KOPT-K1 (cell line): ENCODE measurements around the gene FOXL2NB.
"Not testable (repeated sequence)": the region's sequence is repeated elsewhere in the genome, so short reads cannot be mapped to it uniquely, and the experiment has no call there.

Experiments used
- H3K27ac ChIP-seq: fragments of 200-600 bp; sonication (generic); 2 replicates; pipeline ENCODE4 v1.5.1; 2016; ENCODE audit warnings: antibody characterized with exemption, mild to moderate bottlenecking, low read depth, low read length; ENCODE audit not compliant: poor library complexity, severe bottlenecking
- H3K36me3 ChIP-seq: fragments of 200-600 bp; sonication (generic); 2 replicates; pipeline ENCODE4 v1.5.1; 2017; ENCODE audit warnings: antibody characterized with exemption, mild to moderate bottlenecking, low read length, moderate library complexity; ENCODE audit not compliant: insufficient read depth
- H3K9me3 ChIP-seq: fragments of 200-600 bp; sonication (generic); 2 replicates; pipeline ENCODE4 v1.5.1; 2017; ENCODE audit warnings: antibody characterized with exemption, low read length, mild to moderate bottlenecking; ENCODE audit not compliant: insufficient read depth, poor library complexity, severe bottlenecking

FOXL2NB gene

DNA sequence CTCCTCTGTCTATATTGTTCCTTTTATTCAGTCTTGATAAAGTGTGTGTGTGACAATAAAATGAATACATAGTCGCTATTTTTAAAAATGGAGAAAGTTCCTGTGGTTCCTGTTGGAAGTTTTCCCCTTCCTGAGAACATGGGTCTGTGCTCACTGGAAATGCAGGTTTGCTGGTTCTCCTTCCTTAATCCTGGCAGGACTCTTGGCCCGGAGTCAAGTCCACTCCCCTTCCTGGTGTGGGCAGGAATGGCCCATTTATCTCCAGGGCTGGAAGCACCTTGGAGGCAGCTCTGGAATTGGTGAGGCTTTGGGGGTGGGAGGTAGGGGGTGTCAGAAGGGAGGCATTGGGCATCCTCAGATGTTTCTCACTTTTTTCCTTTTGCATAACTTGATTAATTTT lies 30.2 kb upstream of the FOXL2NB start:
- Histone ChIP-seq H3K36me3 (no peaks in the 10 kb centered on the region), H3K27ac (no peak overlapping the region), H3K9me3 (no peaks in the 10 kb centered on the region)

DNA sequence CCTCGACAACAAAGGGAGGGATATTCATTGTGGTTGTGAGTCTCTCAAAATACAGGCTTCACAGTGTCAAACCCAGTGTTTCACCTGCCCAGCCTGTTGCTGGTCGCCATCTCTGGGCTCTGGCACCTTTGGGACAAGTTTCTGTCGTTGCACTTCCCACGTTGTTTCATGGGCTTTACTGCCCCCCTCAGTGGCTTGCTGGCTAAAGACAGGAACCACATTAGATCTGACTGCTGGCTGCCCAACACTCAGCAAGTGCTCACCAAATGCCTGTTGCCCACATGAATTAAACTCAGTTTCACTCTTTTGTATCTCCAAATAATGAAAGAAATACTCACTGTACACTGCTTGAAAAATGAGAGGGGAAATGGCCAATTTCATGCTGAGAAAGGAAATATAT lies 27.7 kb upstream of the FOXL2NB start:
- Histone ChIP-seq H3K27ac (no peak overlapping the region), H3K36me3 (no peaks in the 10 kb centered on the region), H3K9me3 (no peaks in the 10 kb centered on the region)

DNA sequence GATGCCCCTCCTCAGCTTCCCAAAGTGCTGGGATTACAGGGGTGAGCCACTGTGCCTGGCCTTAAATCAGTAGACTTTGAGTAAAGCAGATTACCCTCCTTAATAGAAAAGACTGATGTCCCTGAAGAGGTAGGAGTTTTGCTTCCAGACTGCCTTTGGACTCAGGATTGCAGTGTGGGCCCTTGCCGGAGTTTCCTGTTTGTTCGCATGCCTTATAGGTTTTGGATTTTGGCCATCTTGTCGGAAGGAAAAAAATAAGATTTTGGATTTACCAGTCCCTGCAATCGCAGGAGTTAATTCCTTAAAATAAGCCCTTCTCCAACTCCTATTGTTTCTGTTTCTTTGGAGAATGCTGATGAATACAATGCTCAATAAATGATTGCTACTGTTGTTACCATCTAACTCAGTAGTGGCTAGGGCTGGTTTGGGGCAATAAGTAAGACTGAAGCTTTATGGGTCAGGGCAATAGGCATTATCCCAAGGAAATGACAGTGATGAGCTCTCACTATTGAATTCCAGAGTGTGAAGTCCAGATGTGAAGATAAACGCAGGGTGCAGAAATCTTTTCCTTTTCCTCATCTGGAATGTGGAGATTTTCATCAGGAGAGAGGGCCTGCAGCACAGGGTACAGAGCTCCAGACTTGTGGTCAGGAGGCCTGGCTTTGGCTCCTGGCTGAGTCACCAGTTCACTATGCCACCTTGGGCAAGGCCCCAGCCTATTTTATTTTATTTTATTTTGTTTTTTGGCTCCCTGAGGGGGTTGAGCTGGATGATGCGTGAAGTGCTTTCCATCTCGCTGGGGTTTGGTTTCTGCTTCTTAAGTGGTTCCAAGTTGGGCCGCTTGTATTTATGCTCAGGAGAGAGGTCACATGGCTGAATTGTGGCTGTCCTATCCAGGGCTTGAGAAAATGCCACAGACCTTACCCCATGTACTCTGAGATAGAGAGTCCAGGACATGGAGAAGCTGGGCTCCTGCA lies 25.4 kb upstream of the FOXL2NB start:
- Histone ChIP-seq H3K9me3 (no peaks in the 10 kb centered on the region), H3K27ac (no peak overlapping the region), H3K36me3 (no peaks in the 10 kb centered on the region)

DNA sequence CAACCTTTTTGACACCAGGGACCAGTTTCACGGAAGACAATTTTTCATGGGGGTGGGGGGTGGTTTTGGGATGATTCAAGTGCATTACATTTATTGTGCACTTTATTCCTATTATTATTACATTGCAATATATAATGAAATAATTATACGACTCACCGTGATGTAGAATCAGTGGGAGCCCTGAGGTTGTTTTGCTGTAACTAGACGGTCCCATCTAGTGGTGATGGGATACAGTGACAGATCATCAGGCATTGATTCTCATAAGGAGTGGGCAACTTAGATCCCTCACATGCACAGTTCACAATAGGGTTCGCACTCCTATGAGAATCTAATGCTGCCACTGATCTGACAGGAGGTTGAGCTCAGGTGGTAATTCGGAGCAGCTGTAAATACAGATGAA lies 24.6 kb upstream of the FOXL2NB start:
- H3K9me3 ChIP-seq, H3K36me3 ChIP-seq, H3K27ac ChIP-seq: not testable (repeated sequence)

GRCh38 chr3:138923531-138923994 lies 23.5 kb upstream of the FOXL2NB start:
- H3K36me3 ChIP-seq: no peaks in the 10 kb centered on the region
- no peaks in the 10 kb centered on the region for H3K9me3 ChIP-seq

GRCh38 chr3:138928727-138929372 lies 18.2 kb upstream of the FOXL2NB start:
- Histone ChIP-seq H3K27ac (no peak overlapping the region), H3K36me3 (no peaks in the 10 kb centered on the region), H3K9me3 (no peaks in the 10 kb centered on the region)

More at GRCh38 chr3:138923531-138923994, 23.5 kb upstream of the FOXL2NB start:
- no peak overlapping the region for H3K27ac ChIP-seq

- H3K9me3 ChIP-seq: no peaks in the 10 kb centered on the region
- H3K27ac ChIP-seq: no peak overlapping the region
- H3K36me3 ChIP-seq: no peaks in the 10 kb centered on the region
Measured at GRCh38 chr3:138933068-138933668, 13.8 kb upstream of the FOXL2NB start.

DNA sequence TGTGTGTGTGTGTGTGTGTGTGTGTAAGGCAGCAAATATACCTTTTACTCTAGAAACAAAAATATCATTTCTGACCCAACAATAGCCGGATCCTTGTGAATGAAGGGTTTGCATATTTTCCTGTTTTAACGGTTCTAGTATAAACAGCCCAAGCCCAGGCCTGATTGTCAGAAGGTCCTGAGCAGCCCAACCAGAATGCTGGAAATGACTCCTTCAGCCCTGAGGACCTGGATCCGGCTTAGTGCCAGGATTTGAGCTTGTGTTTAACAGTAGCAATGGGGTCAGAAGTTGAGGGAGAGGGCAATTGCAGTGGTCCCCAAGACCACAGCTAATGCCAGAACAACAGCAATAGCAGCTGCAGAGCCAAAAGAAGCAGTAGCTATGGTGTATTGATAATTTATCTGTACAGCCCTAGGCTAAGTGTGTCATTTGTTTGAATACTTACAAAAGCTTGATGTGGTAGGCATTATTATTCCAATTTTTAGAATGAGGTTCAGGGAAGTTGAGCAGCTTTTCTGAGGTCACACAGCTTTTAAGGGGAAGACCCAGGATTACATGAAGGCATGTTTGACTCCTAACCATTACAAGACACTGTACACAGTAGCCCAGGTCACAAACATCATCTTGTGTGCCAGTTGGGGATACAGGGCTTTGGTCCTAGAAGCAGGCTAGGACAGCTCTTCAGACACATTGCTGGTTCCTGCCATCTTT lies 12.9 kb upstream of the FOXL2NB start:
- Histone ChIP-seq H3K36me3 (no peaks in the 10 kb centered on the region), H3K27ac (no peak overlapping the region), H3K9me3 (no peaks in the 10 kb centered on the region)

DNA sequence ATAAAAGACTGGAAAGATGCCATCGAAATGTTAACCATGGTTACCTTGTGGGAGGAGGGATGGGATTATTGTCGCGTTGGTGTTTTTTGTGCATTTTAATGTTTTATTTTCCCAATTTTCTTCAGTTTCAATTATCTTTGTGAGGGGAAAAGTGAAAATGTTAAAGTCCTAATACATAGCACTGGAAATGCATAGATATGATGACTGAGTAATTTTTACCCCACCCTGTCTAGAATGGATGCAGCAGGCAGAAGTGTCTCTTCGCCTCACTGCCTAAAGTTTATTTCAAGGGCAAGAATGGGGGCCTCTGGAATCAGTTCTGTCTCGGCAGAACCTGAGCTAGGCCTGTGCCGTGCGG lies 11.5 kb upstream of the FOXL2NB start:
- H3K9me3 ChIP-seq: no peaks in the 10 kb centered on the region
- H3K27ac ChIP-seq: no peak overlapping the region
- H3K36me3 ChIP-seq: no peaks in the 10 kb centered on the region

DNA sequence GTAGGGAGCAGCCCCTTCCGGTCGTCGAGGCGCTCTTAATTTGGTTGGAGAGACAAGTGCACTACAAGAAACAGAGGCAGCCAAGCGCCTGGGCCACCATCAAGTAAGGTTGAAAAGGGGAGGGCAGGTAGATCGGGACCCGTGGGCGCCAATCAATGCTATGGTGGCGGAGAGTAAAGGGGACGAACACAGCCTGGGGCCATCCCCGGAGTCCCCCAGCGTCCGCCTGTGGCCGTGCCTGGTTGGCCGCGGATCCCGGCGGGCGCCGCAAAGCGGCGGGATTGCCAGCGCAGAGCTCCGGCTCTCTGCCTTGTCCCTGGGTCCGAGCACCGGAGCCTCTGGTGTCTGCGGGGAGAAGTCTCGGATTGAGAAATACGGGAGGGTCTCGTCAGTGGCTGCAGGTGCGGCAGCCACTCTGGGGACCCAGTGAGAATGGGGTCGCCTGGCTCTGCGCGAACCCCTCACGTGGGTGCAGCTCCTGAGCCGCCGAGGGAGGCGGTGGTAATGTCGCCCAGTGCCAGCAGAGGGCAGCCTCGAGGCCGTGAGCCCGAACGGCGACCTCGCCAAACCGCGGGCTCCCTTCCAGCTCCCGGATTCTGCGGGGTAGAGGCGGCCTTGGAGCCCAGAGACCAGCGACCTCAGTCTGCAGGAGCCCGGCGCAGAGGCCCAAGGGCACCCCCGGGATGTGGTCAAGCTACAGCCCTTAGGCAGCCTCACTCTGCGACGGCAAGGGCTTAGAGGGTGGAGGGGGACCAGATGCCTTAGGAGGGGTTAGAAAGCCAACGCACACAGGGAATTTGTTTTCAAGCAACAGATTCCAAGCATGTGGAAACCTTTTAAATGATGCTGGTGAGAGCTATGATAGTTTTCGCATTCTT lies 10.9 kb upstream of the FOXL2NB start:
- H3K36me3 ChIP-seq: no peaks in the 10 kb centered on the region
- no peaks in the 10 kb centered on the region for H3K9me3 ChIP-seq
- H3K27ac ChIP-seq: no peak overlapping the region

- Histone ChIP-seq H3K36me3 (no peaks in the 10 kb centered on the region), H3K27ac (no peak overlapping the region), H3K9me3 (no peaks in the 10 kb centered on the region)
Measured at GRCh38 chr3:138936741-138937689, 10.0 kb upstream of the FOXL2NB start.

DNA sequence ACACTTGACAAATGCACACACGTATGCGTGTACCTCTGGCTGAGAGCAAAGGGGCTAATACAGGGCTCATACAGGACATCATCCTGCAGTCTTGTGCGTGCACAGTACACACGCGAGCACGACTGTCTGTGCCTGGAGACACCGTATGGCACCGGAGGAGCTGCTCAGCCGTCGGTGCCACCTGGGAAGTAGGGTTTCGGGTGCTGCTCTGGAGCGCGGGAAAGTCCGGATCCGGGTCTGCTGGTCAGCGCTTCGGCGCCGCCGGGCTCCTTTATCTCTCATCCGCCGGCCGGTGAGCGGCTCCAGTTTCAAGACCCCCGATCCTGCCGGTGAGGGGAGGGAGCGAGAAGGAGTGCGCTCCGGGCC lies 9.3 kb upstream of the FOXL2NB start:
- Histone ChIP-seq H3K36me3 (no peaks in the 10 kb centered on the region), H3K27ac (no peak overlapping the region), H3K9me3 (no peaks in the 10 kb centered on the region)

DNA sequence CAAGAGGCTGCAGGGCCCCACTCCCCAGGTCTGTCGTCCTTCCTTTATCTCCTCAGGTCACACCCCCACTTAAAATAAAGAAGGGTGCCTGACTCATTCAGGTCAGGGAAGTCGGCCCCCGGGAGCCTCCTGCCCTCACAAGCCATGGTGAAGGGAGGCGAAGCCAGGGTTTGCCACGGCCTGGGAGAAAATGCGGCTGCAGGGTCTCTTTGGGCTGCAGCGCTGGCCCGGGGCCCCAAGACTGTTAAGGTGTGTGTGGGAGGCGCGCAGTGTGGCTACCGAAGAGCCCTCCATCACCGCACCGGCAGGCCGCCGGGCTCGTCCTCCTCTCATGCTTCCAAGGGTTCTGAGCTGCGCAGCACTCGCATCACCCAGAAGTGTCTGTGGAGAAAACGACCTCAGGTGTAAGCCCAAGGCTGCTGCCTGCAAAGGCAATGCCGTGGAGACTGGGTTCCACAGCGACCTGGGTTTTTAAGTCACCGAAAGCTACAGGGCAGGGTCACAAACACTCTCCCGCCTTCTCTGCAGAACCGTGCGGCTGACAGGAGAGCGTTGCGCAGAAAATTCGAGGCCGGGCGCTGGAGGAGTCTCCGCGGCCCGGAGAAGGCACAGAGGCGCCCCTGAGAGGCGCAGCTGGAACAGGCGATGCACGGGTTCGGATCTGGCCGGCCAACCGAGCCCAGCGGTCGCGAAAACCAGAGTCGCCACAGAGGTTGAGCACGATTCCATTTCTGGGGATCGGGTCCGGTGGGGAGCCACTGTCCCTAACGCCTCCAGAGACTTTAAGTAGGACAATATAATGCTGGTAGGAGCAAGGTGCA lies 8.8 kb upstream of the FOXL2NB start:
- Histone ChIP-seq H3K9me3 (no peaks in the 10 kb centered on the region), H3K36me3 (no peaks in the 10 kb centered on the region), H3K27ac (no peak overlapping the region)
